Omental fat pad (tissue), 4 donors: ENCODE results near the gene ERAL1. TPM values are rescaled to one million over a fixed set of nuclear protein-coding genes. Genes with fewer than 3 reads are reported as not detected.
"Not testable (repeated sequence)": the region's sequence is repeated elsewhere in the genome, so short reads cannot be mapped to it uniquely, and the experiment has no call there.

ENCODE experiments used
- ATAC-seq: fragments of 150-250 bp; one replicate; pipeline ENCODE4 v1.9.1; 2016; ENCODE audit warnings: mild to moderate bottlenecking, moderate library complexity; ENCODE audit not compliant: low FRiP score
- DNase-seq: peaks from one replicate; pipeline ENCODE4 v3.0.0-alpha.2; 2019; ENCODE audit warnings: low spot score
- CTCF ChIP-seq, 3 donors: fragments of 450-650 bp; IDR thresholded peaks; one replicate each; pipeline ENCODE4 v1.5.1; 2016 to 2017; ENCODE audit warnings: antibody characterized with exemption in 3 of 3, mild to moderate bottlenecking in 3 of 3, moderate library complexity in 2 of 3
- total RNA-seq, 4 donors: library from RNA; depleted of rRNA; stranded (reverse); fragments of >200 nt; gene quantifications; one replicate each; pipeline ENCODE4 v1.1.0, GENCODE V29; 2016

Gene ERAL1
- total RNA-seq, 4 donors from 2014 or later: 21.3 to 35.9 (median 27.8) TPM

- ATAC-seq: no peak
- no peak for TF ChIP-seq CTCF (IDR thresholded peaks at IDR 0.05)
- DNase-seq: no peak
Observed at GRCh38 chr17:28871056-28871579, 16.3 kb downstream of the ERAL1 start.

DNA sequence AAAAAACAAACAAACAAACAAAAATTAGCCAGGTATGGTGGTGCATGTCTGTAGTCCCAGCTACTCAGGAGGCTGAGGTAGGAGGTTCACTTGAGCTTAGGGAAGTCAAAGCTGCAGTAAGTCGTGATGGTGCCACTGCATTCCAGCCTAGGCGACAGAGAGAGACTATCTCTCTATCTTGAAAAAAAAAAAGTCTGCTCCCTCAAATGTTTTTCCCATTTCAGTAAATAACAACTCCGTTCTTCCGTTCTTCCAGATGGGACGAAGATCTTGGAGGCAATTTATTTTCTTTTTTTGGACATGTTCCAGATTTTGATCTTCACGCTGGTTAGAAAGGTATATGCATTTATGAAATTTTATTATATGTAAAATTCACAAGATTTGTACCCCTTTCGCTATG is 19.0 kb downstream of the ERAL1 start:
- DNase-seq: no peak
- no peak for TF ChIP-seq CTCF (IDR thresholded peaks at IDR 0.05)
- no peak for ATAC-seq

GRCh38 chr17:28874750-28875149 is 19.9 kb downstream of the ERAL1 start:
- DNase-seq (no peak), ATAC-seq (no peak)
- TF ChIP-seq CTCF (IDR thresholded peaks at IDR 0.05): no peak

DNA sequence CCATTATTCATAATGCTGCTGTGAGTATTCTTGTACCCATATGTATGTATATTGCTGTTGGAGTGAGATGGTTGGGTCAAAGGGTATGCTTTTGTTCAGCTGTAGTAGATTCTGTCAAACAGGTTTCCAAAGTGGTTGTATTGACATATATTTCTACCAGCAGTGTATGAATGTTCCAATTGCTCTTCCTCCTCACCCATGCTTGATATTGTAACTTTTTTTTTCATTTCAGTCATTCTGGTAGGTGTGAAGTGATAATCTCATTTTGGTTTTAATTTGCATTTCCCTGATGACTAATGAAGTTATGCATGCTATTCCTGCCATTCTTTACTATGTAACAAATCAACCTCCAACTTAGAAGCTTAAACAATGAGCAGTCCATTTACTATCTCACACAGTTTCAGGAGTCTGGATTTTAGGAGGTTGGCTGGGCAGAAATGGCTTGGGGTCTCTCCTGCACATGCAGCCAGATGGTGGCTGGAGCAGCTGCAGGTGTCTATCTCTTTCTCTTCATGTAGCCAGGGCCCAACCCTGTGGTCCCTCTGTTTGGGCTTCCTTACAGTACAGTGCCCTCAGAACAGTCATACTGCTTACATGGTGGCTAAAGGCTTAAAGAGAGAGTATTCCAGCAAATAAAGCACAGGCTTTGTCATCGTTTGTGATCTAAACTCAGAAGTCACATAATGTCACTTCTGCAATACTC is 21.2 kb downstream of the ERAL1 start:
- TF ChIP-seq CTCF (IDR thresholded peaks at IDR 0.05): no peak
- DNase-seq: no peak
- no peak for ATAC-seq

GRCh38 chr17:28877150-28877711 is 22.4 kb downstream of the ERAL1 start:
- not testable (repeated sequence) for ATAC-seq, DNase-seq

DNA sequence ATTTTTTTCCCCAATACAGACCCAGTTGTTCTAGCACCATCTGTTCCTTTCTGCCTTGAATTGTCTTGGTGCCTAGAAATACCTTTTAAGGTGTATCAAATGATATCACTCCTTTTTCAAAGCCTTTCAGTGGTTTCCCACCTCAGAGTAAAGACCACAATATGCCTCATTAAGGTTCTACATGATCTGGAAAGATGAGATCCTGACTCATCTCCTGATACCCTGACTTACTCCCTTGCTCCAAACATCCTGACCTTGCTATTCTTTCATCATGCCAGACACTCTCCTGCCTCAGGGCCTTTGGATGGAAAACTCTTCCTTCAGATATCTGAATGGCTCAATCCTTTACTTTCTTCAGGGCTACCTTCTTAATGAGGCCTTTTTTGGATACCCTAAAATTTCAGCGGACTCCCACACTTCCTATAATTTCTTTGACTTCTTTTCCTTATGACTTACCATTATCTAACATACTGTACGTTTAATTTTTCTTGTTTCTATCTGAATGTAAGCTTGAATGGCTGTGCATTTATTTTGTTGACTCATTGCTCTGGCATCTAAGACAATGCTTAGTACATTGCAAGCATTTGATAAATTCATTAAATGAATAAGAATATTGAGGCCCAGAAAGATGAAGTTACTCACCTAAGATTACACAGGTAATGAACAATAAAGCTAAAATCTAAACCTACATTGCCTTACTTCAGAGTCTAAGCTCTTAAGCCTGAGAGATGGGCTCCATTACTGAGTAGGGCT is 23.5 kb downstream of the ERAL1 start:
- DNase-seq (no peak), ATAC-seq (no peak)
- no peak for TF ChIP-seq CTCF (IDR thresholded peaks at IDR 0.05)

DNA sequence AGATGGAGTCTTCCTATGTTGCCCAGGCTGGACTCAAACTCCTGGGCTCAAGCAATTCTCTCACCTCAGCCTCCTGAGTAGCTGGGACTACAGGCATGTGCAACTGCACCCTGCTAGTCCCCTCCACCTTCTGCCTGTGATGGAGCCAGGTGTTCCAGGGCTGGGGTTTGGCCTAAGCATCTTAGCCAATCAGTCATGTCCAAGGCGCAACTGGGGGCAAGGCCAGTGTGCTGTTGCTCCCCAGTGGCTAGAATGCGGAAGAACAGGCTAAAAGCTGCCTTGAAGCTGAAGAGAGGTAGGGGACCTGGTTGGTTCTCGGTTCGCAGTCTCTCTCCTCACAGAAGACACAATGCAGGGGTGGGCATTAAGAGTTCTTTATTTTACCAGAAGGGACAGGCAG is 24.2 kb downstream of the ERAL1 start:
- TF ChIP-seq CTCF (IDR thresholded peaks at IDR 0.05): no peak
- DNase-seq (no peak), ATAC-seq (no peak)
